ENCODE measurements around the gene OBSL1. TPM values are rescaled to one million over a fixed set of nuclear protein-coding genes. Genes with fewer than 3 reads are reported as not detected.

OBSL1 gene
- total and polyA plus RNA-seq, 5 donors: 179 to 321 (median 281) TPM

DNA sequence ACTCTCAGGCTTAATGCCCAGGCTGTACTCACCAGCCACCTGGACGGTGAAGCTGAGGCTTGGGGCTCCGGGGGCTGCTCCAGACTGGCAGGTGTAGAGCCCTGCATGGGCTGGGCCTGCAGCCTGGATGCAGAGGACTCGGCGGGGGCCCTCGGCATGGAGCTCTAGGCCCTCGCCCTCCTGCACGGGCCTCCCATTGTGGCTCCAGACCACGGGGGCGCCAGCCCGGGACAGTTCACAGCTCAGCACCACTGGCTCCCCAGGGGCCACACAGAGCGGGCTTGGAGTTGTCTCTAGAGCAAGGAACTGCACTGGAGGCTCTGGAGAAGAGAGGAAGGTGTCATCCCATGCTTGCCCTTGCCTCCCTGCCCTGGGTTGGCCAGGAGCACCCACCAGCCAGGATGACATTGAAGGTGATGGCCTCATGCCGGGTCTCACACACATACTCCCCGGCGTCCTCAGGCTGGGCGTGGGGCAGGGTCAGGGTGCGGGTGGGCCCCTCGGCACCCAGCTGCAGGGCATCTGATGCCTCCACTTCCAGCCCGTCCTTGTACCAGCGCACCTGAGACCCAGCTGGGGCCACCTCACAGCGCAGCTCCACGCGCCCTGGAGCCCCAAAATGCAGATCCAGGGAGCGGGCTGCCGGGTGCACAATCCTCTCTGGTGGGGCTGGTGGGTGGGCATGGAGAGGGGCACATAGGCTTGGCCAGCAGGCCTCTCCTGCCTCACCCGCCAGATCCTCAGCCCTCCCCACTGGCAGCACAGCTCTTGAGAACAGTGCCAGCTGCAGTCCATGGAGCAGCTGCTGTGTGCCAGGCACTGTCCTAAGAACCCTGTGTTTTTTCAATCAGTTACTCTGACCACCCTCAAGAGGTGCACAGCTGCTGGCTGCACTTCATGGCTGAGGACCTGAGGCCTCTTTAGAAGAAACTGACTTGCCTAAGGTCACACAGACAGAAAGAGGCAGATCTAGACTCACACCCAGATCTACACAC is 13.3 kb downstream of the OBSL1 start:
- H3K27ac ChIP-seq (ENCODE audit: low read length): no peak overlapping the region
- WGBS: 93% methylated on average over 25 of the region's 25 CpGs
- H3K27me3 ChIP-seq (ENCODE audit: control insufficient read depth, insufficient read depth): no peaks in the 10 kb centered on the region
- ATAC-seq (no peak), DNase-seq (peak; percentile 8 to 55 (median 16))
- H3K4me1 ChIP-seq (ENCODE audit: control insufficient read depth, insufficient read depth, low read length): no peaks in the 10 kb centered on the region
- no peak overlapping the region for H3K4me3 ChIP-seq (ENCODE audit: low read length)
- intact Hi-C loops (cut with DNase I): no loop called here
- H3K9me3 ChIP-seq (ENCODE audit: control insufficient read depth, low read length): no peaks in the 10 kb centered on the region

- WGBS: 95% methylated on average over 21 of the region's 21 CpGs
- ATAC-seq (no peak), DNase-seq (peak in 2 of 3 donors; percentile 49 to 57)
- Histone ChIP-seq H3K9me3 (ENCODE audit: control insufficient read depth, low read length) (no peaks in the 10 kb centered on the region), H3K27ac (ENCODE audit: low read length) (no peak overlapping the region), H3K4me1 (ENCODE audit: control insufficient read depth, insufficient read depth, low read length) (peaks cover 2% of the 10 kb centered on the region), H3K4me3 (ENCODE audit: low read length) (no peak overlapping the region), H3K27me3 (ENCODE audit: control insufficient read depth, insufficient read depth) (no peaks in the 10 kb centered on the region)
- intact Hi-C loops (cut with DNase I): no loop called here
These were observed 14.0 kb downstream of the OBSL1 start for GRCh38 chr2:219557320-219557719.

DNA sequence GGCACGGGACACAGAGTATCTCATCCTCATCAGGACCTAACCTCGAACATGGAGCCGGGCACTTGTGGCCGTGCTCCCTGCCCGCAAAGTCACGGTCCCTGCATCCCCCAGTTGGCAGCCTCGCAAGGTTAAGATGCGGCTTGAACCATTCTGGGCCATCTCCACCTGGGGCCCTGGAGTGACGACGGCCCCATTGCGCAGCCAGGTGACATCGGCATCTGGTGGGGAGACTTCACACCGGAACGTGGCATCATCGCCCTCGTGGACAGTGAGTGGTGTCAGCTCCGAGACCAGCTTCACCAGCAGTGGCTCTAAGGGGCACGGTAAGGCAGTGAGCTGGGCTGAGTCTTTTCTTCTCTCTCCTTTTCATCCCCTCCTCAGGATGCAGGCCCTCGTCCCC is 14.9 kb downstream of the OBSL1 start:
- H3K27me3 ChIP-seq (ENCODE audit: control insufficient read depth, insufficient read depth): no peaks in the 10 kb centered on the region
- H3K4me1 ChIP-seq (ENCODE audit: control insufficient read depth, insufficient read depth, low read length): peaks cover 5% of the 10 kb centered on the region
- WGBS: 90% methylated on average over 19 of the region's 19 CpGs
- no peak overlapping the region for H3K4me3 ChIP-seq (ENCODE audit: low read length)
- DNase-seq: peak in 1 of 3 donors; percentile 41
- H3K27ac ChIP-seq (ENCODE audit: low read length): no peak overlapping the region
- no peak for ATAC-seq
- intact Hi-C loops (cut with DNase I): no loop called here
- no peaks in the 10 kb centered on the region for H3K9me3 ChIP-seq (ENCODE audit: control insufficient read depth, low read length)

DNA sequence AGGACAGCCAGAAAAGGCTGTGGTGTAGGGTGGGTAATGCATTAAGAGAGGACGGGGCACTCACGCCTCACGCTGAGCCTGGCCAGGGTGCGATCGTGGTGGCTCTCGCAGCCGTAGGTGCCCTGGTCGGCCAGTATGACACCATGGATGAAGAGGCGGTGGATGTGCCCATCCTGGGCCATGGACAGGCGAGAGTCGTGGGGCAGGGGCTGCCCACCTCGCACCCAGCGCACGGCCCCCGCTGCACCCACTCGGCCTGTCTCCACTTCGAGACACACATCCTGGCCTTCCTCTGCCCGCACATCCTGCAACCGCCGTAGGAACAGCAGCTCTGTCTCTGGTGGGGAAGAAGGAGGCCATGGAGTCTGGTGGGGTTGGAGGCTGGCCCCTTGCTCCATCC is 15.4 kb downstream of the OBSL1 start:
- Histone ChIP-seq H3K4me1 (ENCODE audit: control insufficient read depth, insufficient read depth, low read length) (peaks cover 5% of the 10 kb centered on the region), H3K4me3 (ENCODE audit: low read length) (no peak overlapping the region), H3K27ac (ENCODE audit: low read length) (no peak overlapping the region), H3K9me3 (ENCODE audit: control insufficient read depth, low read length) (no peaks in the 10 kb centered on the region), H3K27me3 (ENCODE audit: control insufficient read depth, insufficient read depth) (no peaks in the 10 kb centered on the region)
- ATAC-seq (no peak), DNase-seq (peak in 2 of 3 donors; percentile 33 to 37)
- intact Hi-C loops (cut with DNase I): no loop called here
- 94% methylated on average over 20 of the region's 20 CpGs for WGBS

DNA sequence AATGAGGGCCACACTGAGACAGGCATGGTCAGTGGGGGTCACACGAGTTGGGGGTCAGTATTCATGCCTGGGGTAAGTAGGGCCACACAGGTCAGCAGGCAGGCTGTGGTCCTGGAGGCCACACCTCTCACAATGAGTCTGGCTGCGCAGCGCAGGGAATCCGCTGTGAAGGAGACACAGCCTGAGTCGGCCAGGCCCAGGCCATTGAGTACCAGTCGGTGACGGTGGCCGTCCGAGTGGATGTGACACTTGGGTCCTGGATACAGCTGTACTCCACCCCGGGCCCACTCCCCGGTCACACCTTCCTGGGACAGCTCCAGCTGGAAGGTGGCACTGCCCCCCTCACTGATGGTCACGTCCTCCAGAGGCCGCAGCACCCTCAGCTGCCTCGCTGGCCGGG is 17.0 kb downstream of the OBSL1 start:
- WGBS: 94% methylated on average over 15 of the region's 15 CpGs
- Histone ChIP-seq H3K4me1 (ENCODE audit: control insufficient read depth, insufficient read depth, low read length) (peaks cover 5% of the 10 kb centered on the region), H3K9me3 (ENCODE audit: control insufficient read depth, low read length) (no peaks in the 10 kb centered on the region), H3K4me3 (ENCODE audit: low read length) (no peak overlapping the region), H3K27me3 (ENCODE audit: control insufficient read depth, insufficient read depth) (no peaks in the 10 kb centered on the region), H3K27ac (ENCODE audit: low read length) (no peak overlapping the region)
- intact Hi-C loops (cut with DNase I): no loop called here
- no peak for ATAC-seq
- peak in 1 of 3 donors; percentile 56 for DNase-seq

DNA sequence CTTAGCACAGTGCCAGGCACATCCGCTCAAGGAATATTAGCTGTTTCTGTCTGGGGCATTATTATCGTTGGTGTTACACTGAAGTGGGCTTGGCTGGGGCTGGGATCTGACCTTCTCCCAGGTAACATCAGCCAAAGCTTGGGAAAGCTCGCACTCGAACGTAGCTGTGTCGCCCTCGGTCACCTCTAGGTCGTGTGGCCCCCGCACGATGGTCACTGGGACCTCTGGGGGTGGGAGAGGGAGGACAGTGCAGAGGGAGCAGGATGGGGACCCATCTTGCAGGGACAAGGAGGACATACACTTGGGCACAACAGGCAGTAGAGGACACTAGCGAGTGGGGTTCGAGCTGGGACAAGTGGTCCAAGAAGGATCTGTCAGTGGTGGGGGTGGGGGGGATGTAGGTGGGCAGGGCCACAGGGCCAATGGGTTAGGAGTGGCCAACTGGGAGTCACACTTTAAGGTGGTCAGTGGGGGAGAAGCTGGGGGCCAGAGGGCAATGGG is 17.8 kb downstream of the OBSL1 start:
- intact Hi-C loops (cut with DNase I): no loop called here
- Histone ChIP-seq H3K27me3 (ENCODE audit: control insufficient read depth, insufficient read depth) (no peaks in the 10 kb centered on the region), H3K4me1 (ENCODE audit: control insufficient read depth, insufficient read depth, low read length) (peaks cover 5% of the 10 kb centered on the region), H3K27ac (ENCODE audit: low read length) (no peak overlapping the region), H3K4me3 (ENCODE audit: low read length) (no peak overlapping the region), H3K9me3 (ENCODE audit: control insufficient read depth, low read length) (no peaks in the 10 kb centered on the region)
- no peak for DNase-seq
- WGBS: 78% methylated on average over 12 of the region's 12 CpGs
- no peak for ATAC-seq

DNA sequence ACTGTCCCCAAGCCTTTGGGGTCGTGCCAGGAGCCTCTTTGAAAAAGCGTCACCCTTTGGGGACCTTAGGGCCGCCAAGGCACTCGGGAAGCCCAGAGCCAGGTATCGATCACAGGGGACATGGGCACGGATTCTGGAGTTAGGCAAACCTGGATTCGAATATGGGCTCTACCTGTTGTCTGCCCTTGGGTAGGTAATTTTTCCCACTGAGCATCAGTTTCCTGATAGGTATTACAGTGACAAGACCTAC is 18.2 kb downstream of the OBSL1 start:
- Histone ChIP-seq H3K27ac (ENCODE audit: low read length) (no peak overlapping the region), H3K4me3 (ENCODE audit: low read length) (no peak overlapping the region)
- intact Hi-C loops (cut with DNase I): no loop called here

DNA sequence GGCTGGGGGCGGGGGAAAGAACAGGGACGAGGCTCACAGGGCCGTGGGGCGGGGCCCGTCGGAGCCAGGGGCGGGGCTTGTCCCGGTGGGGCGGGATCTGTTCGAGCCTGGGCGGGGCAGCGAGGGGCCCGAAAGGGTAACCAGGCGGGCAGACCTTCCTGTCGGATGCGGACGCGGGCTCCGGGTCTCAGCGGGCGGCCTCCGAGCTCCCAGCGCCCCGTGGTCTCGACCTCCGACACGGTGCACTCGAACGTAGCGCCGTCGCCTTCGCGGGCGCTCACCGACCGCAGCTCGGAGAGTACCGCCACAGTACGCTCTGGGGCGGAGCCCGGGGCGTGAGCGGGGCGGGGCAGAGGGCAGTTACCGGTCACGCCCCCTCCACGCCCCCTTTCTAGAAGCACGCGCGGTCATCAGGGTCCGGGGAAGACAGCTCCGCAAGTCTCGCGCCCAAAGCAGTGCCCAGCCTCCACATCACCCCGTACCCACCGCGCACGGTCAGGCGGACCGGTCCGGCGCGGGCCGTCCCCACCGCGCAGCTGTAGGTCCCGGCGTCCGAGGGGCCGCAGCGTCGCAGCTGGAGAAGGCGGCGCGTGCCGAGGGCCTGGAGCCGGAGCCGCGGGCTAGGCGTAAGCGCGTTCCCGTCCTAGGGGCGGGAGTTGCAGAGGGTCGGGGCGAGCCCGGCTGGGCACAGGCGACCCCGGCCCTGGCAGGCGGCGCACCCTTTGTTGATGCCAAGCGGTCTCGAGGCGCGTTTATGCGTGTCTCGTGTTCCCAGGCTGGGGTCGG is 18.8 kb downstream of the OBSL1 start:
- H3K9me3 ChIP-seq (ENCODE audit: control insufficient read depth, low read length): no peaks in the 10 kb centered on the region
- H3K27me3 ChIP-seq (ENCODE audit: control insufficient read depth, insufficient read depth): no peaks in the 10 kb centered on the region

More for the DNA sequence above, 18.2 kb downstream of the OBSL1 start:
- ATAC-seq (no peak), DNase-seq (no peak)
- peaks cover 5% of the 10 kb centered on the region for H3K4me1 ChIP-seq (ENCODE audit: control insufficient read depth, insufficient read depth, low read length)
- H3K9me3 ChIP-seq (ENCODE audit: control insufficient read depth, low read length): no peaks in the 10 kb centered on the region
- H3K27me3 ChIP-seq (ENCODE audit: control insufficient read depth, insufficient read depth): no peaks in the 10 kb centered on the region
- WGBS: 32% methylated on average over 7 of the region's 7 CpGs

GRCh38 chr2:219551441-219552381 is 19.6 kb downstream of the OBSL1 start:
- intact Hi-C loops (cut with DNase I): no loop called here
- Histone ChIP-seq H3K27ac (ENCODE audit: low read length) (no peak overlapping the region), H3K4me1 (ENCODE audit: control insufficient read depth, insufficient read depth, low read length) (peaks cover 5% of the 10 kb centered on the region), H3K4me3 (ENCODE audit: low read length) (peak overlapping the region; percentile 42), H3K9me3 (ENCODE audit: control insufficient read depth, low read length) (no peaks in the 10 kb centered on the region), H3K27me3 (ENCODE audit: control insufficient read depth, insufficient read depth) (no peaks in the 10 kb centered on the region)
- ATAC-seq (peak; percentile 5 to 17), DNase-seq (peak in 1 of 3 donors; percentile 71)
- 19% methylated on average over 54 of the region's 54 CpGs for WGBS

More for the DNA sequence above, 18.8 kb downstream of the OBSL1 start:
- no peak overlapping the region for H3K27ac ChIP-seq (ENCODE audit: low read length)
- H3K4me3 ChIP-seq (ENCODE audit: low read length): peak overlapping the region; percentile 42
- 1% methylated on average over 99 of the region's 99 CpGs for WGBS
- H3K4me1 ChIP-seq (ENCODE audit: control insufficient read depth, insufficient read depth, low read length): peaks cover 5% of the 10 kb centered on the region
- intact Hi-C loops (cut with DNase I): no loop called here
- ATAC-seq (peak; percentile 91 to 92), DNase-seq (peak; percentile 91 to 96 (median 94))

- WGBS: 86% methylated on average over 9 of the region's 9 CpGs
- Histone ChIP-seq H3K27me3 (ENCODE audit: control insufficient read depth, insufficient read depth) (no peaks in the 10 kb centered on the region), H3K27ac (ENCODE audit: low read length) (no peak overlapping the region), H3K9me3 (ENCODE audit: control insufficient read depth, low read length) (no peaks in the 10 kb centered on the region), H3K4me1 (ENCODE audit: control insufficient read depth, insufficient read depth, low read length) (peaks cover 5% of the 10 kb centered on the region), H3K4me3 (ENCODE audit: low read length) (no peak overlapping the region)
- intact Hi-C loops (cut with DNase I): loop anchor here in 1 of 4 donors (10.0 kb wide), 1 partner anchor 145 kb away; no protein-coding TSS in a partner anchor
- DNase-seq: no peak
- no peak for ATAC-seq
These were observed 21.7 kb downstream of the OBSL1 start for GRCh38 chr2:219549619-219550018.

Measured in right cardiac atrium (tissue), 5 donors.